Uterus (tissue), 4 donors: ENCODE results near the gene HOMER1. TPM values are rescaled to one million over a fixed set of nuclear protein-coding genes. Genes with fewer than 3 reads are reported as not detected.
"Not testable (repeated sequence)": the region's sequence is repeated elsewhere in the genome, so short reads cannot be mapped to it uniquely, and the experiment has no call there.

Source experiments
- DNase-seq, 2 donors: peaks; one replicate each; pipeline ENCODE4 v3.0.0-alpha.2; 2019 to 2020
- H3K27ac ChIP-seq, 2 donors: fragments of 200-600 bp; sonication (generic); 1 replicate in 1 of 2; 2 replicates in 1 of 2; pipeline ENCODE4 v1.5.1; 2016 to 2018
- H3K27me3 ChIP-seq, 2 donors: fragments of 200-600 bp; sonication (generic); one replicate each; pipeline ENCODE4 v1.5.1; 2018 to 2019; ENCODE audit warnings: control low read depth in 1 of 2
- H3K36me3 ChIP-seq, 2 donors: fragments of 200-600 bp; sonication (generic); one replicate each; pipeline ENCODE4 v1.5.1; 2019; ENCODE audit warnings: control low read depth in 1 of 2
- H3K4me1 ChIP-seq, 2 donors: fragments of 200-600 bp; sonication (generic); one replicate each; pipeline ENCODE4 v1.5.1; 2018 to 2019; ENCODE audit warnings: control low read depth in 1 of 2
- H3K4me3 ChIP-seq, 2 donors: fragments of 200-600 bp; sonication (generic); 1 replicate in 1 of 2; 2 replicates in 1 of 2; pipeline ENCODE4 v1.5.1; 2018 to 2019; ENCODE audit warnings: mild to moderate bottlenecking in 1 of 2
- H3K9me3 ChIP-seq, 2 donors: fragments of 200-600 bp; sonication (generic); one replicate each; pipeline ENCODE4 v1.5.1; 2019; ENCODE audit warnings: control low read depth in 1 of 2
- CTCF ChIP-seq, 4 experiments: fragments of 200-600 bp in 2 of 4; fragments of 450-650 bp in 2 of 4; sonication (generic) in 2 of 4; IDR thresholded peaks; one replicate each; pipeline ENCODE4 v1.5.1; 2016 to 2019; ENCODE audit warnings: antibody characterized with exemption in 4 of 4, mild to moderate bottlenecking in 2 of 4, moderate library complexity in 1 of 4
- POLR2A ChIP-seq, 2 donors: fragments of 450-650 bp; IDR thresholded peaks; one replicate each; pipeline ENCODE4 v1.6.1; 2016; ENCODE audit warnings: antibody characterized with exemption in 2 of 2, mild to moderate bottlenecking in 1 of 2, moderate library complexity in 1 of 2
- intact Hi-C: fragments of 100-400 bp; cut with DNase I; formaldehyde crosslinking; loops from one replicate; pipeline ENCODE4 v1.15.1; 2023; ENCODE audit warnings: low total_unique reads
- total RNA-seq, 4 donors: library from RNA; depleted of rRNA in 3 of 4; stranded (reverse); fragments of >200 nt in 3 of 4; gene quantifications; one replicate each; pipeline versions ENCODE4 v1.1.0 to v1.2.4, GENCODE V29; 2014 to 2023
- donor health status: DM: yes; HTN: yes; CAD: no.

HOMER1 gene
- total RNA-seq, 4 donors from 2014 or later: 2.8 to 34.1 (median 20.8) TPM

- no peaks in the 10 kb centered on the region for H3K36me3 ChIP-seq
- no peak overlapping the region for H3K27ac ChIP-seq
- no peak for TF ChIP-seq CTCF (IDR thresholded peaks at IDR 0.05)
- no peak for TF ChIP-seq POLR2A (IDR thresholded peaks at IDR 0.05)
- H3K4me1 ChIP-seq: no peaks in the 10 kb centered on the region
- intact Hi-C loops: no loop called here
- no peak for DNase-seq
- H3K9me3 ChIP-seq: no peaks in the 10 kb centered on the region
- H3K4me3 ChIP-seq: no peak overlapping the region
- no peaks in the 10 kb centered on the region for H3K27me3 ChIP-seq
Observed at GRCh38 chr5:79518718-79519117, 4.8 kb upstream of the HOMER1 start.

GRCh38 chr5:79517601-79518000 is 3.7 kb upstream of the HOMER1 start:
- Histone ChIP-seq H3K36me3 (no peaks in the 10 kb centered on the region), H3K27me3 (no peaks in the 10 kb centered on the region), H3K9me3 (no peaks in the 10 kb centered on the region), H3K27ac (no peak overlapping the region), H3K4me3 (no peak overlapping the region), H3K4me1 (no peaks in the 10 kb centered on the region)
- intact Hi-C loops: no loop called here
- TF ChIP-seq POLR2A (IDR thresholded peaks at IDR 0.05): no peak
- TF ChIP-seq CTCF (IDR thresholded peaks at IDR 0.05): no peak
- DNase-seq: no peak

- intact Hi-C loops: no loop called here
- Histone ChIP-seq H3K4me1 (peaks cover 0 to 4% of the 10 kb centered on the region in 2 donors), H3K4me3 (no peak overlapping the region), H3K27ac (no peak overlapping the region), H3K36me3 (no peaks in the 10 kb centered on the region), H3K27me3 (no peaks in the 10 kb centered on the region), H3K9me3 (no peaks in the 10 kb centered on the region)
- no peak for DNase-seq
- TF ChIP-seq POLR2A (IDR thresholded peaks at IDR 0.05) (no peak), CTCF (IDR thresholded peaks at IDR 0.05) (no peak)
Observed at GRCh38 chr5:79516986-79517385, 3.1 kb upstream of the HOMER1 start.

- H3K4me3 ChIP-seq, H3K27me3 ChIP-seq, intact Hi-C loops, H3K4me1 ChIP-seq, H3K9me3 ChIP-seq, H3K27ac ChIP-seq, H3K36me3 ChIP-seq, DNase-seq: not testable (repeated sequence)
Observed at GRCh38 chr5:79516331-79516730, 2.4 kb upstream of the HOMER1 start.

- H3K27me3 ChIP-seq: no peaks in the 10 kb centered on the region
- TF ChIP-seq POLR2A (IDR thresholded peaks at IDR 0.05) (peak; percentile 87 to 90), CTCF (IDR thresholded peaks at IDR 0.05) (no peak)
- peak overlapping the region; percentile 99 to 100 for H3K27ac ChIP-seq
- DNase-seq: peak; percentile 92
- peak overlapping the region; percentile 85 to 95 for H3K4me3 ChIP-seq
- intact Hi-C loops: no loop called here
- no peaks in the 10 kb centered on the region for H3K9me3 ChIP-seq
- no peaks in the 10 kb centered on the region for H3K36me3 ChIP-seq
- peaks cover 0 to 4% of the 10 kb centered on the region in 2 donors for H3K4me1 ChIP-seq
Observed at GRCh38 chr5:79514391-79515105, 614 bp upstream of the HOMER1 start.
